WI38 (cell line): ENCODE data around the gene PTPN4.

Experiments used
- H3K4me3 ChIP-seq: 2 replicates; pipeline ENCODE4 v1.5.1; 2011; ENCODE audit warnings: low read depth, mild to moderate bottlenecking, control low read depth, low read length
- TF ChIP-seq, protein P1 (sequence below): IDR thresholded peaks from 2 replicates; pipeline ENCODE4 v1.5.1; 2012; ENCODE audit warnings: low read depth, mild to moderate bottlenecking, control low read depth, low read length

Gene PTPN4

GRCh38 chr2:119879502-119879901, 119.8 kb downstream of the PTPN4 start:
- no peak overlapping the region for H3K4me3 ChIP-seq
- TF ChIP-seq, protein P1, sequence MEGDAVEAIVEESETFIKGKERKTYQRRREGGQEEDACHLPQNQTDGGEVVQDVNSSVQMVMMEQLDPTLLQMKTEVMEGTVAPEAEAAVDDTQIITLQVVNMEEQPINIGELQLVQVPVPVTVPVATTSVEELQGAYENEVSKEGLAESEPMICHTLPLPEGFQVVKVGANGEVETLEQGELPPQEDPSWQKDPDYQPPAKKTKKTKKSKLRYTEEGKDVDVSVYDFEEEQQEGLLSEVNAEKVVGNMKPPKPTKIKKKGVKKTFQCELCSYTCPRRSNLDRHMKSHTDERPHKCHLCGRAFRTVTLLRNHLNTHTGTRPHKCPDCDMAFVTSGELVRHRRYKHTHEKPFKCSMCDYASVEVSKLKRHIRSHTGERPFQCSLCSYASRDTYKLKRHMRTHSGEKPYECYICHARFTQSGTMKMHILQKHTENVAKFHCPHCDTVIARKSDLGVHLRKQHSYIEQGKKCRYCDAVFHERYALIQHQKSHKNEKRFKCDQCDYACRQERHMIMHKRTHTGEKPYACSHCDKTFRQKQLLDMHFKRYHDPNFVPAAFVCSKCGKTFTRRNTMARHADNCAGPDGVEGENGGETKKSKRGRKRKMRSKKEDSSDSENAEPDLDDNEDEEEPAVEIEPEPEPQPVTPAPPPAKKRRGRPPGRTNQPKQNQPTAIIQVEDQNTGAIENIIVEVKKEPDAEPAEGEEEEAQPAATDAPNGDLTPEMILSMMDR, result no peak

- TF ChIP-seq, protein P1, result no peak
- H3K4me3 ChIP-seq, result no peak overlapping the region
Measured at GRCh38 chr2:119888680-119889079, 129.0 kb downstream of the PTPN4 start.

GRCh38 chr2:119897736-119898395, 138.1 kb downstream of the PTPN4 start:
- TF ChIP-seq, protein P1, result no peak
- no peak overlapping the region for H3K4me3 ChIP-seq

- TF ChIP-seq, protein P1, result no peak
- no peak overlapping the region for H3K4me3 ChIP-seq
Measured at GRCh38 chr2:119901013-119901412, 141.3 kb downstream of the PTPN4 start.

DNA sequence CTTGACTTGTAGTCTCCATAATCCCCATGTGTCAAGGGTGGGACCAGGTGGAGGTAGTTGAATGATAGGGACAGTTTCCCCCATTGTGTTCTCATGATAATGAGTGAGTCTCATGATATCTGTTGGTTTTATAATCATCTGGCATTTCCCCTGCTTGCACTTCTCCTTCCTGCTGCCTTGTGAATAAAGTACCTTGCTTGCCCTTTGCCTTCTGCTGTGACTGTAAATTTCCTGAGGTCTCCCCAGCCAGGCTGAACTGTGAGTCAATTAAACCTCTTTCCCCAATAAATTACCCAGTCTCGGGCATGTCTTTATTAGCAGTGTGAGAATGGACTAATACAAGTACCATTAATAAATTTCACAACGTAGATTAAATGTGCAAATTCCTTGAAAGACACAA, 150.8 kb downstream of the PTPN4 start:
- TF ChIP-seq, protein P1, result no peak
- H3K4me3 ChIP-seq, result no peak overlapping the region

GRCh38 chr2:119914266-119914665, 154.5 kb downstream of the PTPN4 start:
- TF ChIP-seq, protein P1, result no peak
- H3K4me3 ChIP-seq, result no peak overlapping the region

GRCh38 chr2:119921825-119922224, 162.1 kb downstream of the PTPN4 start:
- TF ChIP-seq, protein P1, result no peak
- H3K4me3 ChIP-seq, result no peak overlapping the region
